ENCODE measurements around the gene B4GALT5.

DNA sequence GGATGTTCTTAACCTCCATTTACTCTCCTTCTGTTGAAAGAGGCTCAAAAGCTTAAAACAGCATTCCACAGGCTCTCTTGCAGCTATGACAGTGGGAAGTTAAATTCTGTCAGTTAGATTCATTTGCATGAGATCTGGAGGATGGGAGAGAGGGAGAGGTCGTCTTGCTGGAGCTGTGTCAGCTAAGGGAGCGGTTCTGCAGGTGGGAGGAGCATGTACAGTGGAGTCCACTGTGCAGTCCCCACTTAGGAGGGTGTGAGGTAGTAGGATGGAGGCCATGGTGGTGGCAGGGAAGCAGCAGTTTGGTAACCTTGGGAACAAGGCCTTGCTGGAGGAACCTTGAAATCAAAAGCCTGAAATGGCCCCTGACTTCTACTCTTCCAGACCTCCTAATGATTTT lies 12.0 kb upstream of the B4GALT5 start:
- TF ChIP-seq, protein P1, sequence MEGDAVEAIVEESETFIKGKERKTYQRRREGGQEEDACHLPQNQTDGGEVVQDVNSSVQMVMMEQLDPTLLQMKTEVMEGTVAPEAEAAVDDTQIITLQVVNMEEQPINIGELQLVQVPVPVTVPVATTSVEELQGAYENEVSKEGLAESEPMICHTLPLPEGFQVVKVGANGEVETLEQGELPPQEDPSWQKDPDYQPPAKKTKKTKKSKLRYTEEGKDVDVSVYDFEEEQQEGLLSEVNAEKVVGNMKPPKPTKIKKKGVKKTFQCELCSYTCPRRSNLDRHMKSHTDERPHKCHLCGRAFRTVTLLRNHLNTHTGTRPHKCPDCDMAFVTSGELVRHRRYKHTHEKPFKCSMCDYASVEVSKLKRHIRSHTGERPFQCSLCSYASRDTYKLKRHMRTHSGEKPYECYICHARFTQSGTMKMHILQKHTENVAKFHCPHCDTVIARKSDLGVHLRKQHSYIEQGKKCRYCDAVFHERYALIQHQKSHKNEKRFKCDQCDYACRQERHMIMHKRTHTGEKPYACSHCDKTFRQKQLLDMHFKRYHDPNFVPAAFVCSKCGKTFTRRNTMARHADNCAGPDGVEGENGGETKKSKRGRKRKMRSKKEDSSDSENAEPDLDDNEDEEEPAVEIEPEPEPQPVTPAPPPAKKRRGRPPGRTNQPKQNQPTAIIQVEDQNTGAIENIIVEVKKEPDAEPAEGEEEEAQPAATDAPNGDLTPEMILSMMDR (IDR thresholded peaks at IDR 0.05; ENCODE audit: insufficient read depth, low read length) = no peak
- no peak for TF ChIP-seq POLR2AphosphoS5 (IDR thresholded peaks at IDR 0.05; ENCODE audit: low read depth)
- TF ChIP-seq SPI1 (IDR thresholded peaks at IDR 0.05; ENCODE audit: borderline replicate concordance, low read depth) = no peak
- TF ChIP-seq, protein P2, sequence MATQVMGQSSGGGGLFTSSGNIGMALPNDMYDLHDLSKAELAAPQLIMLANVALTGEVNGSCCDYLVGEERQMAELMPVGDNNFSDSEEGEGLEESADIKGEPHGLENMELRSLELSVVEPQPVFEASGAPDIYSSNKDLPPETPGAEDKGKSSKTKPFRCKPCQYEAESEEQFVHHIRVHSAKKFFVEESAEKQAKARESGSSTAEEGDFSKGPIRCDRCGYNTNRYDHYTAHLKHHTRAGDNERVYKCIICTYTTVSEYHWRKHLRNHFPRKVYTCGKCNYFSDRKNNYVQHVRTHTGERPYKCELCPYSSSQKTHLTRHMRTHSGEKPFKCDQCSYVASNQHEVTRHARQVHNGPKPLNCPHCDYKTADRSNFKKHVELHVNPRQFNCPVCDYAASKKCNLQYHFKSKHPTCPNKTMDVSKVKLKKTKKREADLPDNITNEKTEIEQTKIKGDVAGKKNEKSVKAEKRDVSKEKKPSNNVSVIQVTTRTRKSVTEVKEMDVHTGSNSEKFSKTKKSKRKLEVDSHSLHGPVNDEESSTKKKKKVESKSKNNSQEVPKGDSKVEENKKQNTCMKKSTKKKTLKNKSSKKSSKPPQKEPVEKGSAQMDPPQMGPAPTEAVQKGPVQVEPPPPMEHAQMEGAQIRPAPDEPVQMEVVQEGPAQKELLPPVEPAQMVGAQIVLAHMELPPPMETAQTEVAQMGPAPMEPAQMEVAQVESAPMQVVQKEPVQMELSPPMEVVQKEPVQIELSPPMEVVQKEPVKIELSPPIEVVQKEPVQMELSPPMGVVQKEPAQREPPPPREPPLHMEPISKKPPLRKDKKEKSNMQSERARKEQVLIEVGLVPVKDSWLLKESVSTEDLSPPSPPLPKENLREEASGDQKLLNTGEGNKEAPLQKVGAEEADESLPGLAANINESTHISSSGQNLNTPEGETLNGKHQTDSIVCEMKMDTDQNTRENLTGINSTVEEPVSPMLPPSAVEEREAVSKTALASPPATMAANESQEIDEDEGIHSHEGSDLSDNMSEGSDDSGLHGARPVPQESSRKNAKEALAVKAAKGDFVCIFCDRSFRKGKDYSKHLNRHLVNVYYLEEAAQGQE (IDR thresholded peaks at IDR 0.05; ENCODE audit: insufficient replicate concordance, low read depth) = no peak
- no peak for TF ChIP-seq GABPA (IDR thresholded peaks at IDR 0.05; ENCODE audit: low read depth)
